Heart left ventricle (tissue), 16 donors: Measurements from ENCODE around the gene DCP2. TPM values are rescaled to one million over a fixed set of nuclear protein-coding genes. Genes with fewer than 3 reads are reported as not detected.
A peak's percentile ranks its signal among the peaks of the same experiment; 100 is the strongest.

ENCODE experiments used
- ATAC-seq, 4 donors: fragments of 200-7000 bp; cut with Tn5 transposase; one replicate each; pipeline ENCODE4 v1.9.1; 2020 to 2022; ENCODE audit warnings: moderate library complexity in 4 of 4, mild to moderate bottlenecking in 3 of 4, moderate number of reproducible peaks in 1 of 4
- DNase-seq, 5 donors: peaks; one replicate each; pipeline ENCODE4 v3.0.0-alpha.2; 2020
- H3K27ac ChIP-seq, 12 donors: fragments of 200-600 bp; sonication (generic) in 4 of 12; one replicate each; pipeline versions ENCODE4 v1.5.0 to v1.8.0; 2016 to 2022; ENCODE audit warnings: mild to moderate bottlenecking in 2 of 12
- H3K27me3 ChIP-seq, 9 donors: fragments of 200-600 bp; sonication (generic) in 2 of 9; one replicate each; pipeline versions ENCODE4 v1.5.1 to v1.8.0; 2016 to 2022; ENCODE audit warnings: mild to moderate bottlenecking in 3 of 9
- H3K36me3 ChIP-seq, 9 donors: fragments of 200-600 bp; sonication (generic) in 2 of 9; one replicate each; pipeline versions ENCODE4 v1.5.0 to v1.8.0; 2018 to 2022; ENCODE audit warnings: mild to moderate bottlenecking in 2 of 9
- H3K4me1 ChIP-seq, 12 donors: fragments of 200-600 bp; sonication (generic) in 4 of 12; one replicate each; pipeline versions ENCODE4 v1.5.0 to v1.8.0; 2016 to 2022; ENCODE audit warnings: mild to moderate bottlenecking in 3 of 12
- H3K4me3 ChIP-seq, 12 donors: fragments of 200-600 bp; sonication (generic) in 4 of 12; one replicate each; pipeline versions ENCODE4 v1.5.0 to v1.8.0; 2017 to 2022; ENCODE audit warnings: mild to moderate bottlenecking in 9 of 12, moderate library complexity in 4 of 12
- H3K9me3 ChIP-seq, 12 donors: fragments of 200-600 bp; sonication (generic) in 4 of 12; one replicate each; pipeline versions ENCODE4 v1.5.0 to v1.8.0; 2016 to 2022; ENCODE audit warnings: mild to moderate bottlenecking in 1 of 12
- CTCF ChIP-seq, 12 donors: fragments of 200-600 bp; sonication (generic) in 4 of 12; IDR thresholded peaks; one replicate each; pipeline versions ENCODE4 v1.5.0 to v1.8.0; 2018 to 2022; ENCODE audit warnings: antibody characterized with exemption in 12 of 12, mild to moderate bottlenecking in 5 of 12
- POLR2A ChIP-seq, 2 donors: fragments of 450-650 bp; IDR thresholded peaks; one replicate each; pipeline ENCODE4 v1.6.1; 2017; ENCODE audit warnings: antibody characterized with exemption in 2 of 2, mild to moderate bottlenecking in 2 of 2, moderate library complexity in 2 of 2
- WGBS, 4 donors: extraction: QIAGEN DNeasy Blood & Tissue Kit in 2 of 4; methylation state at CpG; one replicate each; pipeline versions ENCODE4 v1.1.5 to v1.1.7; 2013 to 2018; 5-methylcytosine and 5-hydroxymethylcytosine counted together
- intact Hi-C, 10 donors: fragments of 100-400 bp; cut with DNase I; formaldehyde crosslinking; loops; one replicate each; pipeline versions ENCODE4 v1.11.1 to v1.14.2; 2022
- polyA plus RNA-seq, 2 donors: library from polyadenylated mRNA; stranded (reverse); fragments of 200-250 nt; gene quantifications; one replicate each; pipeline ENCODE4 v1.2.3, GENCODE V29; 2013
- total RNA-seq, 9 donors: library from RNA; depleted of rRNA in 2 of 9; stranded (reverse); fragments of >200 nt in 2 of 9; fragmentation: NEBNext Ultra II Directional in 3 of 9; extraction: Animal tissue kit (Norgen Biotek cat#: 25700) in 3 of 9; gene quantifications; one replicate each; pipeline versions ENCODE4 v1.1.0 to v1.2.4, GENCODE V29; 2016 to 2023
- donor health status: ischemic (EF 13 %, LVEDD 7.1; RV severe dilation, severe dysfunction).
- donor health status: healthy with polysubstance abuse.
- donor health status: DM: no; HTN: yes; CAD: no.
- donor health status: DM: no; HTN: no; CAD: no.
- donor health status: ischemic (EF 25% LVEDD 6.9; RV normal size, moderate dysfunction).
- donor health status: ischemic (EF 25% LVEDD 5.7; RV mildly dilated, moderate dysfunction).
- donor health status: healthy.
- donor health status: DM: yes; HTN: yes; CAD: no.
- donor health status: ischemic (EF 35%, LVEDD 5.7; RV mildly dilated, moderate dysfunction).
- donor health status: nonischemic (EF 11% LVEDD 7.7; RV severe dilation, severe dysfunction).
- donor health status: DM: yes; HTN: yes; CAD: no.
- donor health status: PGD.
- donor health status: ischemic (EF 29% LVEDD 5.4; RV normal size, mild dysfunction).
- donor health status: nonischemic (EF 23%, LVEDD 6.1; RV moderate dilation, normal function).

The DCP2 gene
- total and polyA plus RNA-seq, 11 donors: 3.4 to 36.0 (median 16.0) TPM

- Histone ChIP-seq H3K9me3 (no peaks in the 10 kb centered on the region), H3K4me1 (peaks cover 0 to 25% (median 14%) of the 10 kb centered on the region in 12 donors), H3K36me3 (peaks cover 0 to 71% (median 47%) of the 10 kb centered on the region in 9 donors), H3K4me3 (no peak overlapping the region), H3K27ac (peak overlapping the region in 7 of 12 donors; percentile 26 to 61 (median 41)), H3K27me3 (no peaks in the 10 kb centered on the region)
- no peak for TF ChIP-seq POLR2A (IDR thresholded peaks at IDR 0.05)
- TF ChIP-seq CTCF (IDR thresholded peaks at IDR 0.05): no peak
- no peak for ATAC-seq
- intact Hi-C loops: loop anchor here in 4 of 10 donors (5.0 to 10.0 kb wide), 3 partner anchors 170 to 290 kb away; no protein-coding TSS in a partner anchor
- no peak for DNase-seq
- WGBS, 4 donors: 60 to 66% (median 61%) methylated on average over 4 of the region's 4 CpGs
Observed at GRCh38 chr5:113042491-113043243, 66.1 kb downstream of the DCP2 start.

GRCh38 chr5:113043491-113043931 is 66.9 kb downstream of the DCP2 start:
- H3K36me3 ChIP-seq: peaks cover 0 to 71% (median 45%) of the 10 kb centered on the region in 9 donors
- H3K4me3 ChIP-seq: no peak overlapping the region
- 42 to 51% (median 45%) methylated on average over 11 to 16 of the region's 16 CpGs for WGBS, 4 donors
- intact Hi-C loops: loop anchor here in 4 of 10 donors (5.0 to 10.0 kb wide), 3 partner anchors 169 to 289 kb away; no protein-coding TSS in a partner anchor
- TF ChIP-seq CTCF (IDR thresholded peaks at IDR 0.05) (peak; percentile 21 to 59 (median 36)), POLR2A (IDR thresholded peaks at IDR 0.05) (no peak)
- no peaks in the 10 kb centered on the region for H3K9me3 ChIP-seq
- no peaks in the 10 kb centered on the region for H3K27me3 ChIP-seq
- DNase-seq (peak; percentile 70 to 86 (median 81)), ATAC-seq (peak; percentile 95 to 97 (median 96))
- peak overlapping the region in 8 of 12 donors; percentile 26 to 61 (median 42) for H3K27ac ChIP-seq
- H3K4me1 ChIP-seq: peaks cover 0 to 29% (median 14%) of the 10 kb centered on the region in 12 donors

GRCh38 chr5:113044776-113045465 is 68.3 kb downstream of the DCP2 start:
- H3K36me3 ChIP-seq: peaks cover 0 to 72% (median 45%) of the 10 kb centered on the region in 9 donors
- ATAC-seq: no peak
- peaks cover 0 to 32% (median 14%) of the 10 kb centered on the region in 12 donors for H3K4me1 ChIP-seq
- DNase-seq: no peak
- TF ChIP-seq CTCF (IDR thresholded peaks at IDR 0.05) (no peak), POLR2A (IDR thresholded peaks at IDR 0.05) (no peak)
- no peaks in the 10 kb centered on the region for H3K9me3 ChIP-seq
- H3K27ac ChIP-seq: no peak overlapping the region
- no peaks in the 10 kb centered on the region for H3K27me3 ChIP-seq
- H3K4me3 ChIP-seq: no peak overlapping the region
- intact Hi-C loops: loop anchor here in 4 of 10 donors (5.0 to 10.0 kb wide), 3 partner anchors 167 to 287 kb away; no protein-coding TSS in a partner anchor
- 79 to 82% (median 82%) methylated on average over 11 of the region's 11 CpGs for WGBS, 4 donors

GRCh38 chr5:113047234-113047633 is 70.6 kb downstream of the DCP2 start:
- Histone ChIP-seq H3K36me3 (peaks cover 0 to 62% (median 35%) of the 10 kb centered on the region in 9 donors), H3K4me1 (peaks cover 0 to 55% (median 24%) of the 10 kb centered on the region in 12 donors), H3K4me3 (no peak overlapping the region), H3K9me3 (no peaks in the 10 kb centered on the region), H3K27me3 (no peaks in the 10 kb centered on the region), H3K27ac (peak overlapping the region in 3 of 12 donors; percentile 25 to 83 (median 36))
- TF ChIP-seq CTCF (IDR thresholded peaks at IDR 0.05) (no peak), POLR2A (IDR thresholded peaks at IDR 0.05) (no peak)
- 68 to 79% (median 73%) methylated on average over 2 of the region's 2 CpGs for WGBS, 4 donors
- DNase-seq (no peak), ATAC-seq (no peak)
- intact Hi-C loops: loop anchor here in 1 of 10 donors (10.0 kb wide), 1 partner anchor 248 kb away; no protein-coding TSS in a partner anchor
